Transverse colon (tissue), 4 donors: ENCODE data around the gene CLEC2D. TPM values are rescaled to one million over a fixed set of nuclear protein-coding genes. Genes with fewer than 3 reads are reported as not detected.
A peak's percentile ranks its signal among the peaks of the same experiment; 100 is the strongest.

ENCODE experiments used
- DNase-seq: peaks from one replicate; pipeline ENCODE4 v3.0.0-alpha.2; 2019
- H3K27ac ChIP-seq, 4 donors: fragments of 200-600 bp; sonication (generic); 2 replicates each; pipeline ENCODE4 v1.5.1; 2016 to 2018; ENCODE audit warnings: inconsistent platforms in 4 of 4
- H3K27me3 ChIP-seq: fragments of 200-600 bp; sonication (generic); 2 replicates; pipeline ENCODE4 v1.5.1; 2017; ENCODE audit warnings: inconsistent platforms
- H3K36me3 ChIP-seq, 4 donors: fragments of 200-600 bp; sonication (generic); 2 replicates each; pipeline ENCODE4 v1.5.1; 2017 to 2019; ENCODE audit warnings: inconsistent platforms in 4 of 4
- H3K4me1 ChIP-seq, 4 donors: fragments of 200-600 bp; sonication (generic); 2 replicates each; pipeline ENCODE4 v1.5.1; 2017 to 2020; ENCODE audit warnings: inconsistent platforms in 4 of 4
- H3K4me3 ChIP-seq, 4 donors: fragments of 200-600 bp; sonication (generic); 1 replicate in 1 of 4; 2 replicates in 3 of 4; pipeline versions ENCODE4 v1.5.1 to v1.6.1; 2017 to 2019; ENCODE audit warnings: inconsistent platforms in 4 of 4
- H3K9me3 ChIP-seq, 2 donors: fragments of 200-600 bp; sonication (generic); 2 replicates each; pipeline ENCODE4 v1.5.1; 2017 to 2019; ENCODE audit warnings: inconsistent platforms in 2 of 2
- EP300 ChIP-seq: sonication (generic); formaldehyde crosslinking; IDR thresholded peaks from one replicate; pipeline ENCODE4 v1.6.1; 2017; ENCODE audit warnings: antibody characterized with exemption, low read depth
- POLR2A ChIP-seq: fragments of 450-650 bp; IDR thresholded peaks from one replicate; pipeline ENCODE4 v1.6.1; 2016; ENCODE audit warnings: antibody characterized with exemption, mild to moderate bottlenecking, moderate library complexity
- POLR2AphosphoS5 ChIP-seq, 3 donors: sonication (generic); formaldehyde crosslinking; IDR thresholded peaks; one replicate each; pipeline ENCODE4 v1.6.1; 2016; ENCODE audit warnings: antibody characterized with exemption in 3 of 3
- WGBS, 2 donors: methylation state at CpG; one replicate each; pipeline ENCODE4 v1.1.5; 2018; ENCODE audit warnings: low coverage in 1 of 2; 5-methylcytosine and 5-hydroxymethylcytosine counted together
- in situ Hi-C, 4 donors: fragments of 200-750 bp; cut with MboI; loops; one replicate each; pipeline versions ENCODE4 v1.15.0 to v1.15.1; 2017; ENCODE audit warnings: low sequenced_read_pairs in 3 of 4, low pct_ligation_motif_present in 1 of 4, low pct_unique_long_range_greater_than_20kb in 1 of 4
- intact Hi-C: fragments of 100-400 bp; cut with DNase I; formaldehyde crosslinking; loops from one replicate; pipeline ENCODE4 v1.15.1; 2023; ENCODE audit warnings: low total_unique reads
- total RNA-seq, 4 donors: library from RNA; depleted of rRNA; stranded (reverse); fragments of >200 nt; gene quantifications; one replicate each; pipeline ENCODE4 v1.1.0, GENCODE V29; 2016
- TF ChIP-seq, protein P1 (sequence below), 5 experiments: fragments of 200-600 bp in 3 of 5; fragments of 450-650 bp in 2 of 5; sonication (generic) in 3 of 5; IDR thresholded peaks; 1 replicate in 2 of 5; 2 replicates in 3 of 5; pipeline ENCODE4 v1.5.1; 2016 to 2017; ENCODE audit warnings: antibody characterized with exemption in 5 of 5, inconsistent platforms in 3 of 5, mild to moderate bottlenecking in 2 of 5, moderate library complexity in 1 of 5

The CLEC2D gene
- total RNA-seq, 4 donors from 2014 or later = 5.4 to 23.3 (median 9.3) TPM

DNA sequence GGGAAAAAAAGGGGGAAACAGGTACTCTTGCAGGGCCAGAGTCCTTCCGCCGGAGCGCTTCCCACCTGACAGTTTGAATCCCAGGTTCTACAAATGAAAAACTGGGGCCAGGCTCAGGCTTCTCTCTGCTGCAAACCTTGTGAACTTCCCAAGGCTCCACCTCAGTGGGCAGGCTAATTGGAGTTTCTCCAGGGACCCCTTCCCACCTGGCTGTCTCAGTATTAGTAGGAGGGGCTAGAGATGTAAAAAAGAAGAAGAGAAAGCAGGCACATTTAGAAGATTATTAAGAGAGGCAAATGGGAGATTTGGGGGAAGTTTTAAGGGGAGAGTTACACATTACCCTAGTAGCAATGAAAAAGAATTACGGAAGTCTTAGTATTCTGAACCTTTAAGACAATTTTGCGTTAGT lies 20.0 kb upstream of the CLEC2D start:
- in situ Hi-C loops = no loop called here

DNA sequence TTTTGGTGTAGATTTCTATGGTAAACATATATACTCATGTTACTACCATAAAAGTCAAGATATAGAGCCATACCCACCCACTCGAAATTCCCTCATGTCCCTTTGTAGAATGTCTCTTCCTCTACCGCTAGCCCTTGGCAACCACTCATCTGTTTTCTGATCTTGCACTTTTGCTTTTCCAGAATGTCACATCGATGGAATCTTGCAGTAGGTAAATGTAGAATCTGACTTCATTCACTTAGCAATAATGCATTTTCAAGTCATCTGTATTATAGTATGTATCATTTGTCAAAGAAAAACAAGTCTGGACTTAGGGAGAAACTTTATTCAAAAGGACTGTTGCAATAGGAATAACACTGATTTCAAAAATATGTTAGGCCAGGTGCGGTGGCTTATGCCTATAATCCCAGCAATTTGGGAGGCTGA lies 19.3 kb upstream of the CLEC2D start:
- TF ChIP-seq, protein P1, sequence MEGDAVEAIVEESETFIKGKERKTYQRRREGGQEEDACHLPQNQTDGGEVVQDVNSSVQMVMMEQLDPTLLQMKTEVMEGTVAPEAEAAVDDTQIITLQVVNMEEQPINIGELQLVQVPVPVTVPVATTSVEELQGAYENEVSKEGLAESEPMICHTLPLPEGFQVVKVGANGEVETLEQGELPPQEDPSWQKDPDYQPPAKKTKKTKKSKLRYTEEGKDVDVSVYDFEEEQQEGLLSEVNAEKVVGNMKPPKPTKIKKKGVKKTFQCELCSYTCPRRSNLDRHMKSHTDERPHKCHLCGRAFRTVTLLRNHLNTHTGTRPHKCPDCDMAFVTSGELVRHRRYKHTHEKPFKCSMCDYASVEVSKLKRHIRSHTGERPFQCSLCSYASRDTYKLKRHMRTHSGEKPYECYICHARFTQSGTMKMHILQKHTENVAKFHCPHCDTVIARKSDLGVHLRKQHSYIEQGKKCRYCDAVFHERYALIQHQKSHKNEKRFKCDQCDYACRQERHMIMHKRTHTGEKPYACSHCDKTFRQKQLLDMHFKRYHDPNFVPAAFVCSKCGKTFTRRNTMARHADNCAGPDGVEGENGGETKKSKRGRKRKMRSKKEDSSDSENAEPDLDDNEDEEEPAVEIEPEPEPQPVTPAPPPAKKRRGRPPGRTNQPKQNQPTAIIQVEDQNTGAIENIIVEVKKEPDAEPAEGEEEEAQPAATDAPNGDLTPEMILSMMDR (IDR thresholded peaks at IDR 0.05) = no peak
- H3K4me3 ChIP-seq = peak overlapping the region in 3 of 4 donors; percentile 57 to 83 (median 76)
- H3K4me1 ChIP-seq = peaks cover 0 to 31% (median 8%) of the 10 kb centered on the region in 4 donors
- no peak for DNase-seq
- H3K9me3 ChIP-seq = no peaks in the 10 kb centered on the region
- H3K36me3 ChIP-seq = peaks cover 0 to 8% (median 3%) of the 10 kb centered on the region in 4 donors
- in situ Hi-C loops = no loop called here
- H3K27ac ChIP-seq = peak overlapping the region; percentile 86 to 90 (median 88)
- H3K27me3 ChIP-seq = no peaks in the 10 kb centered on the region
- WGBS, 2 donors = 50 to 55% methylated on average over 4 of the region's 4 CpGs
- intact Hi-C loops = no loop called here

More for the DNA sequence above, 20.0 kb upstream of the CLEC2D start:
- peaks cover 0 to 5% (median under 1%) of the 10 kb centered on the region in 4 donors for H3K36me3 ChIP-seq
- no peak for DNase-seq
- H3K27me3 ChIP-seq = no peaks in the 10 kb centered on the region
- intact Hi-C loops = no loop called here
- 36 to 58% methylated on average over 4 to 5 of the region's 5 CpGs for WGBS, 2 donors
- no peaks in the 10 kb centered on the region for H3K9me3 ChIP-seq
- TF ChIP-seq POLR2A (no peak), POLR2AphosphoS5 (IDR thresholded peaks at IDR 0.05) (no peak), EP300 (no peak)
- TF ChIP-seq, protein P1 (IDR thresholded peaks at IDR 0.05) = no peak
- H3K4me3 ChIP-seq = peak overlapping the region; percentile 57 to 83 (median 74)
- peaks cover 0 to 31% (median 8%) of the 10 kb centered on the region in 4 donors for H3K4me1 ChIP-seq
- peak overlapping the region; percentile 86 to 90 (median 88) for H3K27ac ChIP-seq

GRCh38 chr12:9651265-9651729 lies 18.2 kb upstream of the CLEC2D start:
- Histone ChIP-seq H3K36me3 (peaks cover 0 to 12% (median 3%) of the 10 kb centered on the region in 4 donors), H3K27ac (peak overlapping the region; percentile 86 to 90 (median 88)), H3K9me3 (no peaks in the 10 kb centered on the region), H3K4me3 (peak overlapping the region in 1 of 4 donors; percentile 3), H3K4me1 (peaks cover 0 to 31% (median 8%) of the 10 kb centered on the region in 4 donors), H3K27me3 (no peaks in the 10 kb centered on the region)
- no peak for DNase-seq
- WGBS, 2 donors = 57 to 61% methylated on average over 3 of the region's 3 CpGs
- TF ChIP-seq POLR2AphosphoS5 (IDR thresholded peaks at IDR 0.05) (no peak), EP300 (no peak), POLR2A (no peak)
- TF ChIP-seq, protein P1 (IDR thresholded peaks at IDR 0.05) = no peak
- in situ Hi-C loops = no loop called here
- intact Hi-C loops = no loop called here

DNA sequence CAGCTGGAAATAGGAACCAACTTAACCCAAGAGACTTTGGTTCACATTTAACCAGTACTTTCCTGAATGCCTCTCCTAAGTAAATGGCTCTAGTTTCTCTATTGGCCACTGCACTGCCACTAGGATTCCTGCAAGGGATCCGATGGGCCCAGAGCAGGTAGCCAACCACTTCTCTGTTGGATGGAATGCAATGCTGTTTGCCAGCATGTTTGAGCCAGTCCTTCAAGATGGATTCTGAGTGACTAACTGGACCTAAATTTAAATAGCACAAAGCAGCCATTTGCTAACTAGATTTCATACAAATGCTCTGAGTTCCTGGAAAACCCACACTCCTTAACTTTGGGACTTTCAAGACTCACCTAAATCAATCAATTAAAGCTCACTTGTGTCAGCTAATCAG lies 9.5 kb upstream of the CLEC2D start:
- Histone ChIP-seq H3K36me3 (peaks cover 0 to 23% (median 6%) of the 10 kb centered on the region in 4 donors), H3K27ac (no peak overlapping the region), H3K4me1 (no peaks in the 10 kb centered on the region), H3K27me3 (no peaks in the 10 kb centered on the region), H3K9me3 (no peaks in the 10 kb centered on the region), H3K4me3 (no peak overlapping the region)
- in situ Hi-C loops (no loop called here), intact Hi-C loops (no loop called here)
- 100% methylated on average over 1 of the region's 1 CpG; no CpG with 5 or more reads in 1 of the 2 donors for WGBS, 2 donors
- DNase-seq = no peak
- TF ChIP-seq, protein P1 (IDR thresholded peaks at IDR 0.05) = no peak
- TF ChIP-seq EP300 (no peak), POLR2AphosphoS5 (IDR thresholded peaks at IDR 0.05) (no peak), POLR2A (no peak)
